HG02623 (cell line): ENCODE measurements around the gene PTPRO.
"Not testable (repeated sequence)": the region's sequence is repeated elsewhere in the genome, so short reads cannot be mapped to it uniquely, and the experiment has no call there.

Experiments used
- ATAC-seq: cut with Tn5 transposase; IDR thresholded peaks from one replicate; pipeline ENCODE4 v1.9.1; 2021; ENCODE audit warnings: moderate library complexity; ENCODE audit not compliant: unreplicated experiment

PTPRO gene

DNA sequence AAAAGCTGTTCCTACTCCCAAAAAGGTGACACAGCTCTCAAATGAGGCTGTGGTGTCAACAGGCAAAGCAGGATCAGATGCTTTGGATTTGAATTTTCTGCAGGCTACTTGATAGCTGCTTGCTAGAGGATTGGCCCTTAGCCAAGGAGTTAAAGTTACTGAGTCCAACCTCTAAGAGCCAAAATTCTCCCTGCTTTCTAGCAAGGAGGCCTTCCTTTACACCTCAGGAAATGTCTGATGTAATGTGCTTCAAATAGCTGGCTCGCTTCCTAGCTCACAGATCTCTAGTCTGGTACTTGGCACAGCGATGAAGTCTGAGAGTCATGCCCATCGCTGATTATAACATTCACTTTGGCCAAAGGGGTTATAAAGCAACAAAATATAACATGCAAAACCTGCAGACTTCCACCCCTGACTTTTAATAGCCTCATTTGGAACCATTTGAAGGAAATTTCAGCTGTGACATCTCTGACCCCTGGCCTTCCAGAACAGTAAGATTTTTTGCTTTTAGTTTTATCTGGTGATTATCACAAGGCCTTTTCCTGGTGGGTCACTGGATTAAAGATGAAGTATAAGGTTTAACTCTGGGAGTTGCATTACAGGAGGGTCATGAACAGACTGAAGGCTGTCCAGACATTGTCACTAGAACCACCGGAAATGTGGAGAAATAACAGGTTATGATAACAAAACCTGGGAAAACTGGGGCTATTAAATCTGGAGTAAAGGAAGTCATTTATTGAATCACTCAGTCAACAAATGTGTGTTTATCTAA, 277.1 kb downstream of the PTPRO start:
- no peak for ATAC-seq

DNA sequence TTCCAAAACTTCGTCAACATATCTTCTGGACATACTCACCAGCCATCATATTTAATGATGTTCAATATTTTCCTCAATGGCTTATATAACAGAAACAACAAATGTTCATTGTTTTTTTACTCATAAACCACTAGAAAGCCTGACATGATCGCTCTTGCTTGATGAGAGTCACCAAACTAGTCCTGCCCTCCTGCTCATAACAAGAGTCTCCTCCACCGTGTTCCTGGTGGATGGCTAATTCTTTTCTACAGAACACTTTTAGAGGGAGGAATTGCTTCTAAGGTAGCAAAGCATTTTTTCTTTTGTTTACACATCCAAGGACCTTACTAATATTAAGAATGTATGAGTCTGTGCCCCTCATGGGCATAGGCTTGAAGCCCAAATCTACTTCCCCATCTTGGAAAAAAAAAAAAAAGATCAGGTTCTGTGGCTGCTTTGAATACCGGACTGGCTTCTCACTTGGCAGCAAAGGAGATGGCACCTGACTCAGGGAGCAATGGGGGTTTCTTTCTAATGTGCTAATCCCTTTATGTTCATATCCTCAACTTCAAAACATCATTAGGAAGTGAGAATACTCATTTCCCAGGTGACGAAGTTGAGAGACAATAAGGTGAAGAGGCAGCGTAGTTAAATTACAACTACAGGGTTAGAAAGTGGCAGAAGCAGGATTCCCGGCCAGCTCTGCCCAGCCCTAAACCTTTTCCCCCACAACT, 278.1 kb downstream of the PTPRO start:
- ATAC-seq: no peak

DNA sequence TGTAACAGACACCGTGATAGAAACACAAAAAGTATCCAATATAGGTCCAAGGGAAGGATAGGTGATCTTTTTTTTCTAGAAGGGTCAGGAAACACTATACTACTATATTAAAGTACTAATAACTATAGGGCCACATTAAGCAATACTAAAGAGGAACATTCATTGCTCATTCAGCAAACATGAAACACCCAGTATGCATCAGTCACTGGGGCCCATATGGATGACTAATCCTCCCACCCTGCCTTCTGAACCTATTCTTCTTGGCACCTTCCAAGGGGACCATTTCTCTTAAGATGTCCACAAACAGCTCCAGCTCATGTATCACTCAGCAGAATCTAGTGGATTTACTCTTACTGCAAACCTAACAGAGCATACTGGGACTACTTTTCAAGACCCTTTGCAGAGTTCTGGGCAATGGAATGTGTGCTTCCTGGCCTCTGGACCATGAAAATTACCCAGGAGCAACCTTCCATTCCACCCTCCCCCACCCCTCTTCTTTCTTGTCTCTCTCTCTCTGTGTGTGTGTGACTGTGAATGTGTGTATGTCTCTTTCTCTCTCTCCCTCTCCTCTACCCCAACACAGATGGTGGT, 279.0 kb downstream of the PTPRO start:
- no peak for ATAC-seq

DNA sequence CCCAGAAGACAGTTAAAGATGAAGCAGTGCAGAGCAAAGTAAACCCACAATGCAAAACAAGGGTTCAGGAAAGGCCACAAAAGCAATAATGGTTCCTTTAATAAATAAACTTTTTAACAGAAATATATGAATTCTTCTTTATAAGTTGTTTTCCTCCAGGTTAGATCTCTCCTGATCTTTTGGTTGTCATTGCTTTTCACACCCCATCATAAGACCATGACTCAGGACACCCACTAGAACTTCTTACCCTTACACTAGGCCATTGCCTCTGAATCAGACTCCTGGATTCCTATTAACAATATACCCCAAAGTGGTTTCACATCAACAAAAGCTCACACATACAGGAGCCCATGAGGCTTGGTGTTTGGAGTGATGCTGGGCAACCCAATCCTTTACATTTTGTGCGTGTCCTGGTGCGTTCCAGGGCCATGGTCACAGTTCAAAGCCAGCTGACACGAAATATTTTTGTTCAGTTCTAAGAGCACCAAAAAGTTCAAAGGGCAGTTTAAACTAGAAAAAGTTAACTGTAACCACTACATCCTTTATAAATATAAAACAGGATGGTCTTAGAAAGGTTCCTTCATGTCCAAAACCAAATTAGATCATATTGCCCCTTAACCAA, 279.9 kb downstream of the PTPRO start:
- no peak for ATAC-seq

DNA sequence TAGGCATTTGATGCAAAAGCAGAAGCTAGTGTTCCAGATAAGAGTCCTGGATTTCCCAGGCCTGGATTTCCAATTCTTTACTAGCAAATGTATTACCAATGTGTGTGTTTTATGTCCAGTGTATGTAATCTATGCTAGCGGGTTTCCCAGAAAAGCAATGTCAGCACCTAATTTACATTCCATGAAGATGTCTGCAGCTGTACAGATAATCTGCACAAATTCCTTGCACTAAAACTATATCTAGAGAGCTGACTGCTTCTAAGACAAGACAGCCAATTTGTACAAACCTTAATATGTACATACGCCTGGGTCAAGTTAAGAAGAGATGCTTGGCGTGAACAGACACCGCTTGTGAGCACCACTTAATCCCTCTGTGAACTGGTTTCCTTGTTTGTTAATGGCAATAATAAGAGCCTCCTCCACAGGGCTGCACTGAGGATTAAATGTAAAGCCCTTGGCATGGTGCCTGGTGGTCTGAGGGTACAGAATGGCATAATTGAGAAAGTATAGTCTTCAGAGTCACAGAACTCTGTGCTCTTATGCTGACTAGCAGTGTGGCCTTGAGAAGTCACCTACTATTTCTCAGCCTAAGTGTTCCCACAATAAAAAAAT, 281.3 kb downstream of the PTPRO start:
- no peak for ATAC-seq

DNA sequence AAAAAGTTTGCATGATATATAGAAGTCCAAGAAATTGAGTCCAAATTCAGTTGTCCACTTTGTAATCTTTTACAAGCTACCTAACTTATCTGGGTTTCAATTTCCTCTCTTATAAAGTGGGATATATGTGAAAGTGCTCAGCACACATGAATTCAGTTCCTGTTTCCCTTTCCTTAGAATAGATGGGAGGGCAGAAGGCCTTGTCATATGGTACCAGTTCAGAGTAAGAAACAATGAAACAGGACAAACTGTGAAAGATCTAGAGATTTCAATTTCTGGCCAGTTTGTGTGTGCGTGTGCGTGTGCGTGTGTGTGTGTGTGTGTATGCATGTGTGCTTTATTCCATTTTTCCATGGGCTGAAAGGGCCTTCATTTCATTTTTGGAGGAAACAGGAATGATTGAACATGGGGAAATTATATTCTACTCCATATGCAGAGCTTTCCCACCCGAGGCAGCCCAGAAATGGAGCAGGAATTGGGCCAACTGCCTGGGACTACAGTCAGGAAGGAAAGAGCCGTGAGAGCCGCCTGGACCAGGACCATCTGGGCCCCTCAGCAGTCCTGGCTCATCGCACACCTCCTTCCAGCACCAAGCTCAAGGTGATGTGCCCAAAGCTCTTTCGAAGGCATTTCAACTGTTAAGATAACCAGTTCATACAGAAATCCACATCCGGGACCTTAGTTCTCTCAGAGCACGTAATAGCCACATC, 283.7 kb downstream of the PTPRO start:
- no peak for ATAC-seq

DNA sequence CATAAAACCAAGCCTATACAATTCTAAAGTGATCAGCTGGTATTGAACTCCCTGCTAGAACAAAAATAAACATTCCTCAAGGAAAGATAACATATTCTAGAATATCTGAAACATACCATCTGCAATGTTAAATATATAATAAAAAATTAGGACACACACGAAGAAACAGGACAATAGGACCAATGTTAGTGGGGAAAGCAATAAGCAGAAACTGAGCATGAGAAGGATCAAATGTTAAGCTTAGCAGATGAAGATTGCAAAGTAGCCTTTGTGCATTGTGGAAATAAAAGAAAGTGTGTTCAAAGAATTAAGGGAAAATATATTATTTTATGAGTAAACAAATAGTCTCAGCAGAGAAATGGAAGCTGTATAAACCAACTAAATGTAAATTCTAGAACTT, 286.1 kb downstream of the PTPRO start:
- ATAC-seq: no peak

DNA sequence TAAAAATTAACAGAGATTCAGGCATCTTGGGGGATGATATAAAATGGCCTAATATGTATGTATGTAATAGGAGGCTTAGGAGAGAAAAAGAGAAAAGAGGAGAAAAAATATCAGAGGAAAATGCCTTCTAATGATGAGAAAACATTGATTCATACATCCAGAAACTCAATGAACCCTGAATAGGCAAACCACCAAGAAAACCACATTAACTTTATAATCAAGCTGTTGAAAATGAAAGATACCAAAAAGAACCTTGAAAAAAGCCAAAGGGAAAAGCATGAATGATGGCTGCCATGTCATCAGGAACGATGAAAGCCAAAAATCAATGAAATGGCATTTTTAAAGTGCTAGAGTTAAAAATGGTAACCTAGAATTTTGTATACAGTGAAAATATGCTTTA, 286.6 kb downstream of the PTPRO start:
- ATAC-seq: no peak

DNA sequence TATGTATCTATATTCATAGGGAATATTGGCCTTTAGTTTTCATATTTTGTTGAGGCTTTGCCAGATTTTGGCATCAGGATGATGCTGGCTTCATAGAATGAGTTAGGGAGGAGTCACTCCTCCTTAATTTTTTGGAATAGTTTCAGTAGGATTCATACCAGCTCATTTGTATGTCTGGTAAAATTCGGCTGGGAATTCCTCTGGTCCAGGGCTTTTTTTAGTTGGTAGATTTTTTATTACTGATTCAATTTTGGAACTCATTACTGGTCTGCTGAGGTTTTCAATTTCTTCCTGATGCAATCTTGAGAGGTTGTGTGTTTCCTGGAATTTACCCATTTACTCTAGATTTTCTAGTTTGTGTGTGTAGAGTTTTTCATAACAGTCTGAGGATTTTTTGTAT, 291.7 kb downstream of the PTPRO start:
- ATAC-seq: no peak

DNA sequence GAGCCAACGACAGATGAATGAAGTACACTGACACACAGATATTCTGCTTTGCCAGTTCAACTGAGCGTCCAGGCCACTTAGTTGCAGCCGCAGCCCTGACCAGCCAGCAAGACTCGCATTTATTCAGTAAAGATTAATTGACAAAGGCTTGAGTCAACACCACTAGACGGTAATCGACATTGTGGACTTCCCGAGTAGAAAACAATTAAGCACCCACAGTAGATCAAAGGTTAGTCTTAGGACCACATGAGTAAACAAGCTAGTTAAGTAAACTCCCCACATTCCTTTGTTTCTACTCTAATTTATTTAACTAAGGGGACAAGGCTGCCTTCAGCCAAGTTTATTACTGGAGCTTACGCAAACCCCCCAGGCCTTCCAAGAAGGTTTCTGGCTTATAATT, 294.2 kb downstream of the PTPRO start:
- not testable (repeated sequence) for ATAC-seq

DNA sequence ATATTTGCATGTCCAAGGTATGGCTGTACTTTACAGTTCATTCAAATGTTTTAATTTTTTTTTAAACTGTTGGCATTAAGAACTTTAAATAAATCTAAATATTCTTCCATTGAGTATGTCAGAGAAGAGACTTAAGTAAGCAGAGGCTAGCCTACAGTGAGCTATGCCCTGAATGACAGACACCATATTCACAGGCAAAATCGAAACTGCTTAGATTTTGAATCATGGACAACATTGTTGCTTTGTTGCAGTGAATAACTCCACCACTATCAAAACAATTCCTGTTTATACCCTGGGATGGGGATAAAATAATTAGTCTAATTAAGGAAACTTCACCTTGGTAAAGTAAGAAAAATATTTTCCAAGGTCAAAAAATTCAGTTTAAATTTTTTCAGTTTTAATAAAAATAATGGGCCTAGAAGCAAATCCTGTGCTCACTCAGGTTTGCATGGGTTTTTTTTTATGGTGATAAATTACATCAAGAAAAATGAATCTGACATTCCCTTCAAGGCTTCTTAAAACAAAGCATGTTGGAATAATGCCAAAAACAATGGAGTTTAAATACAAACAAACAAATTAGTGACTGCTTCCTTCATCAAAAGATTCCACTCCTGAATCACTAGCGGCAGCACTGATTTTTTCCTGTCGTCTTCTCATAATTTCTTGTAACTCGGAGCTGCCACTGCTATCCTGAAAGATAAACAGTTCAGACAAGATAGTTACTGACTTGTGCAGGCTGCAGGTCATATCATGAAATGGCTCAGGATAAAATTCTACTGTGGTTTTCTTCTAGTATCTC, 298.6 kb downstream of the PTPRO start:
- no peak for ATAC-seq

DNA sequence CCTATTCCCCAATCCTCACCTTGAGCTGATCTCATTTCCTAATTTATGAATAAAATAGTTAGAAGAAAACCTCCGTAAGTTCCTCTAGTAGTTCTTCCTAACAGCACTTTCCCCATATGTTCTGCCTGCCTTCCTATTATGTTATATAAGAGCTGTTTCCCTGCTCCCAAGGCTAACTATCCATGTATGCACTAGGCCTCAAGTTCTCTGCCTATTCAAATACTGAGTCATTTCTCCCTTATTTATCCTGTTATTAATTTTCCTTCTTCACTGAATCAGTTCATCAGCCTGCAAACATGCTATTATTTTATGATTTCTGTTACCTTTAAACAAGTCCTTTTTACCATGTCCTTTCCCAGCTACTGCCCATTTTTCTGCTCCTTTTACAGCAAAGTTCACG, 302.8 kb downstream of the PTPRO start:
- ATAC-seq: no peak

DNA sequence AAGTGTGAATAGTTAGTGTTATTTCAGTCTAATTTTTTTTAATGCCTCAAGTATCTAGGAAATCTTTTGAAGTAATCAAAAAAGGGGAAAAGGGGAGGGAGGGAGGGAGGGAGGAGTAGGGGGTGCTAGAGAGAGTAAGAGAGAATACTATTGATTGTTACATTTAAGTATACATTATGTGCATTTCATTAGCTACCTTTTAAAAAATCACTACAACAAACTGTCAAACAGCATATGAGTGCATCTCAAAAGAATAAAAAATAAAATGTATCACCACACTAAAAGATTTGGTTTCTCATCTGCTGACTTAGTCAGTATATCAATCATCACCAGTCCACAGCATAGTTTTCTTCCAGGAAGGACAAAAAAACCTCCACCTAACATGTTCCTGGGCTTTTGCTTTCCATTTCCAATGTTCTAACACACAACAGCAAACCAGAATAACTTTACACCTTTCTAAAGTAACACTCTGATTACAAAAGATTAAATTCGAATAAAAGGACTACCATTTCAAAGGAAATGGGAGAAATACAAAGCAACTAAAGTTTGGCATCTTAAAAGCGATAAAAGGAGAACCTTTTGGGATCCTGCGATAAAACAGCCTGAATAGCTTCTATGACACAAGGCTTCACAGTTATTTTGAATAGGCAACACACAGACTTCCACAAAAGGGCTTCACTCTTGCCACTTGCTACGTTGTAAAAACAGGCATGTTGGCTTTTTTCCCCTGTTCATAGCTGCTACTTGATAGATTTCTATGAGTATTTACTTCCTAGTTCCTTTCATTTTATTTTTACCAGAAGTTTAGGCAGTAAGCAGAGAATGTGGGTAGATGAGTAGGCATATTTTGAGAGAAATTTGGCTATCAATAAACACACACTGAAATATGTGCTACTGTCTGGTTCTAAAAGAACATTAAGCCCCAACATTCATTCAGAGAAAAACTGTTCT, 306.0 kb downstream of the PTPRO start:
- ATAC-seq: no peak

DNA sequence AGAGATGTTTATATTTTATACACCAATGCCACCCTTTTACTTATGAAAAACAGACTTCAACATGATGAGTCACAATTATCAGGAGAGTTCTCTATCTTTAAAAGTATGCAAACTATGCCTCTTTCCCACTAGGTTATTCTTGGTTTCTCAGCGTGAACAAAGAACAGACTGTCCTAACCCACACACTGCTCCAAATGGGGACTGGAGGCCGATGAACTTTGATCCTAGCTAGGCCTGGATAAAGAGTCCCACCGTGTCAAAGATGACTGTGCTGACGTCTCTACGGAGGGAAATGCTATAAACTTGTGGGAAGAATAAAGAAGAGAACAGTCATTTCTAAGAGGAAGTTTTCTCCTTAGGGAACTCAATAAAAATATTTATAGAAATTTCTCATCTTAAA, 306.8 kb downstream of the PTPRO start:
- ATAC-seq: no peak

DNA sequence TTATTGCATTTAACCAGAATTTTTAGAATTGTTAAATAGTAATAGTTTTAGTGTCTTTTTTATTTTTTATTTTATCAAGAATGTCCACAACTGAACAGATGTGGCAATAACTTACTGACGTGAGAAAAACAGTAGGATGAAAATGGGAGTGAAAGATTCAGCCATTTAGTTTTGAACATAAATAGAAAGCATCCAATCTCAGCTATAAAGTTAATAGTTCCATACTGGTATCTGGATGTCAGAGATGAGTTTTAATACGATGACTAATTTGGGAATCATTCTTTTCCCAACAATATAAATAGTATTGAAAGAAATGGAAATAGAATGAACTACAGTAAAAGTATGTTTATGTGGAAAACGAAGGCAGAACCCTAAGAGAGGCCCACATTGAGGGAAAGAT, 307.5 kb downstream of the PTPRO start:
- no peak for ATAC-seq

DNA sequence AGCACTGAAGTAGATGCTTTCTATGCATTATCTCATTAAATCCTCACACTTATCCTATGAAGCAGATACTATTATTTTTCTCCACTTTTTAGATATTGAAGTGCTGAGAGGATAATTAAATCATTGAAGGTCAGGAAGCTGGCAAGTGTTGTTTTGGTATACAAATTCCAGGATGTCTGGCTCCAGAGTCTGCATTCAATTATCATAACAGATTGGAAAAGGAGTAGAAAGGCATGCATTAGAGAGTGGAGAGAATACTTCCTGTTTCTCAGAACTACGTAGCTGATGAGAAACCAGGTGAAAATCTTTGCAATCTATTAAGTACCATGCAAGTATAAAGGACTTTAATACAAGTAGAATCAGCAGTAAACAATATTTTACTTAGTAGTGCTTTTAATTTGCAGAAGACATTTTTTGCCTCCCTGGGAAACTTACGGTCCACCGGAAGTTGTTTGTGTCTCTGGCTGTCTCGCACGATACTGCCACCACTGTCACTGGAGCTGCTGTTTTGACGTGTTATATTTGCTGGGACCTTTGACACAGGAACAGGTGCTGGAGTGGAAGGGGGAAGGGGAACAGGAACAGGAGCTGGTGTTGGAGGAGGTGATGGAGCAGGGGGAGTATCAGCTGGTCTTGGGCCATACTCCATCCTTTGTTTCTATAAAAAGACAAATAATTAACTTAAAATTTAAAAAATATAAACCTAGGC, 308.9 kb downstream of the PTPRO start:
- ATAC-seq: no peak

DNA sequence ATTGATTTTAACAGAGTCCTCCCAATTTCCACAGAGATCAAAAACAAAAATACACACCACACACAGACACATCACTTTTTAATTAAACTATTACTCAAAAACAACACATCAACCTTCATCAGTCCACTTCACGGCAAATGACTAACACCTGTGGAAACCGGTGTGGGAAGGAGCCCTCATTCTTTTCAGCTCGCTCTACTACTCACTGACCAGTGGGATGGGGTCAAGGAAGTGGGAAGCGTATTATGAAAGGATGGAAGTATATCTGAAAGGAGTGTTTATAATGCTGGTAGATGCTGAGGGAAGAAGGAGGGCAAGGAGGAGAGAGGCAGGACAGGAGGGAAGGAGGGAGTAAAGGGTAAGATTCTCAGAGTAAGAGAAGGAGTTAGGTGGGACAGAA, 310.4 kb downstream of the PTPRO start:
- ATAC-seq: no peak

DNA sequence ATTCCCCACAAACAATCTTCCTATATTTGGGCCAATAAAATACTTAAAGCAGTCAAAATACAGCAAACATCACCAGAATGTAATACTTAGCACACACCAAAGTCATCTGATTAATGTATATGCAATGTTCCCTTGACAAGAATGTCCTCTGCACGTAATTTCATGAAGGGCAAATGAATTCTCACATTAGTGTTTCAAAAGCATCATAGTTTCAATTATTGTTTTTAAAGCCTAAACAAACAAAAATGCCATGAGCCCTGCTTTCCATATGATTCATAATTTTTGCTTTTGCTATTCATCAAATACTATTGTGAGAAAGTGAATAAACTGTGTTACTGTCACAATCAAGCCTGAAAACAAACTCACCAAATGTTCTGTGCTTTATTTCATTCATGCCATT, 310.9 kb downstream of the PTPRO start:
- ATAC-seq: no peak
